Activated CD4-positive, alpha-beta T cell treated with anti-CD3 and anti-CD28 coated beads, Interleukin-2, amount 50 U/mL, for 16 hours (primary cell): Measurements from ENCODE around the gene SCAF11.

Source experiments
- DNase-seq: peaks from one replicate; pipeline ENCODE4 v3.0.0-alpha.2; 2020

SCAF11 gene

DNA sequence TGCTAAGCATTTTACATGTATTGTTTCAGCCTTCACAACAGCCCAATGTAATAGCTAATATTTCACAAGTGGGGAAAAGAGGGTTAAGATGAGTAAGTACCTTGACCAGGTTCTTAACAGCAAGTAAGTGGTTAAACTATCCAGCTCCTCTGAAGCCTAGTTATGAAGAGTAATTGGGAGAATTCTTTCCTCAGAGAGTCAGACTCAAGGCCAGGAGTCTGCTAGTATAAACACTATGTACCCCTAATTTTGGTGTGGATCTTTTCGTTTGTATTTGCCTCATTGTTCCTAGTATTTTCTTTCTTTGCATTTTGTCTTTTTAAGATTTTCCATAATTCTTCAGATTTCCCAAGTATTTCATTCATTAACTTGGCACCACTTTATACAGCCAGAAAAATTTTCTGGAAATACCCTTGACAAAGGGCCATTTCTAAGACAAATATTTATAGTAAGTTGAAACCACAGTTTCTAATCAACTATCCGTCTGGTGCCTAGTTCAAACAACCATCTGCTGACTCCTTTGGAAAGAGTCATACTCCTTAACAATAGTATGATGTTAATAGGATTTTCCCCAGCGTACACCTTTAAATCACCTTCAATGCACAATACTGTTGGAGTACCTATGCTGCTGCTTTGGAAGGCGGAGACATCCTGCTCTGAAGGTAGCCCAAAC lies 81.2 kb downstream of the SCAF11 start:
- no peak for DNase-seq

DNA sequence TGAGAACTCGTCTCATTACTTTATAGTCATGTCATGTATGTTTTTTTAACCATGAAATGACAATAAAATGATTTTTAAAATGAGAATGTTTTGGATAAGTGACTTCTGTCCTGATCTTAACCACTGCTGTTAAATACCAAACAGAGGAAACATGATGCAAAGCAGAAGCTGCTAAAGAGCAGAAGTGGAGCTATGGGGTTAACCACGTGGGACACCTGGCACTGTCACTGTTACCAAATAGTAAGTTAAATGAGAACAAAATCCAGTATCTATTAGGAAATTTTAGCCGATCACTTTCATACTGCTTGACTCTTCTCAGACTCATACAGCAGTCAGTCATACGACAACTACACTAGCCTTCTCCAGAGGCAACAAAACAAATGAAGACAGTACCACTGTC lies 82.4 kb downstream of the SCAF11 start:
- DNase-seq = no peak

GRCh38 chr12:45898094-45898493 lies 92.3 kb downstream of the SCAF11 start:
- no peak for DNase-seq

DNA sequence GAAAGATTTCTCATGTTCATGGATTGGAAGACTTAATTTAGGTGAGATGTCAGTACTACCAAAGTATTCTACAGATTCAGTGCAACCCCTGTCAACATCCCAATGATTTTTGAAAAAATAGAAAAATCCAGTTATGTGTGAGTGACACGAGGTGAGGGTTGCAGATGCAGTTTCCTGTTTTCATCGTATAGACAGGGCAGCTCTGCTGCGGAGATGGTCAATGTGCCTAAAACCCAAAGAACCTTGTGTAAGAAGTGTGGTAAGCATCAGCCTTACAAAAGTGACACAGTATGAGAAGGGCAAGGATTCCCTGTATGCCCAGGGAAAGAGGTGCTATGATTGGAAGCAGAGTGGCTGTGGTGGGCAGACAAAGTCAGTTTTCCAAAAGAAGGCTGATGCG lies 94.4 kb downstream of the SCAF11 start:
- DNase-seq = no peak

DNA sequence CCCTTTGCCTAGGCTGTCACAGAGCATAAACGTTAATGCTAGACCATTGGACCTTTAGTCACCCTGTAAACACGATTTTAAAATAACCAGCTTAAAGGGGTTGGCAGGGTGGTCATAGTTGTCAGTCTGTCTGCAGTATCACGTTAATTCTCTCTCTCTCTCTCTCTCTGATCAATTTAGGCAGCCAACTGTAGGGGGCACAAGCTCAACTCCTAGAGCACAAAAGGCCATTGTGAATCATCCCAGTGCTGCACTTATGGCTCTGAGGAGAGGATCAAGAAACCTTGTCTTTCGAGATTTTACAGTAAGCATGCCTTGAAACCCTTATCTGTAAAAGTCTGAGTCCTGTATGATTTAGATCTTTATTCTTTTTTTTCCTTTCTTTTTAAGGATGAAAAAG lies 97.1 kb downstream of the SCAF11 start:
- no peak for DNase-seq

- no peak for DNase-seq
These were observed 100.1 kb downstream of the SCAF11 start for GRCh38 chr12:45890276-45890675.

- DNase-seq = no peak
These were observed 102.8 kb downstream of the SCAF11 start for GRCh38 chr12:45887544-45887943.

- no peak for DNase-seq
These were observed 103.7 kb downstream of the SCAF11 start for GRCh38 chr12:45886685-45887084.

DNA sequence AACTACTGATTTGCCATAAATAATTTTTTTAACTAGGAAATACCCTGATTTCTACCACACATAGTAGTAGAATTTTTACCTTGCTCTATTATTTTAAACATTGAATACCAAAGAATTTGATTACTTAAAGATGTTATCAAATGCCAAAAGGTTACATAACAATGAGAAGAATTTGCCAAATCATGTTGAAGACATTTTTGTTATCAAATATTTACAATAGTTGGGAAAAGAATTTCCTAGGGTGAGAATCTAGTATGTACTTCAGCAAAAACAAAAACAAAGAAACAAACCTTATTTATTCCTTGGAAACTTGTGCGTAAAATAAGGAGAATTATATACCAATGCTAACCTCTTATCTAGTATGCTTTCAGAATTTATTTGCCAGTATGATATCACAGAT lies 107.2 kb downstream of the SCAF11 start:
- DNase-seq = no peak

GRCh38 chr12:45880533-45880932 lies 109.8 kb downstream of the SCAF11 start:
- DNase-seq = no peak

DNA sequence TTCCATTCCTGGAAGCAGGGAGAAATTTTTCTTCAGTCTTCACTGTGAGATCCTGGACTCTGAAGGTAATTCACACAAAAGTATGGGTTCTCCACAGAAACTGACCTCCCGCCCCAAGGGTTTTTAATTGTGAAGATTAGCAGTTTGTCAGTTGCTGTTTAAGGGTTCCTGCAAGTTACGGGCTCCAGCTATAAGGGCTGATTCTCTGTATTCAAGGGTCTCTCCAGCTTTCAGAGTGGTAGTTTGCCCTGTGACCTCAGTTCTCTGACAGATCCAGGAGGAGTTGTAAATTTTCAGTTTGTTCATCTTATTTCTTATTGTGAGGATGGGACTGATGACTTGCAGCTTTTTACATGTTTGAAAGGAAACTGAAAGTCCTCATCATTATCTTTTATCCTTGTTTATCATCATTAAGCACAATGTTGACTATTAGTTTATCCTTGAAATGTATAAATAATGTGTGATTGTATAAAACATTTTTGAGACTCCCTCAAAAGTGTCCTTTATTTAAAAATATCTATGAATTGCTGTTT lies 110.9 kb downstream of the SCAF11 start:
- no peak for DNase-seq

DNA sequence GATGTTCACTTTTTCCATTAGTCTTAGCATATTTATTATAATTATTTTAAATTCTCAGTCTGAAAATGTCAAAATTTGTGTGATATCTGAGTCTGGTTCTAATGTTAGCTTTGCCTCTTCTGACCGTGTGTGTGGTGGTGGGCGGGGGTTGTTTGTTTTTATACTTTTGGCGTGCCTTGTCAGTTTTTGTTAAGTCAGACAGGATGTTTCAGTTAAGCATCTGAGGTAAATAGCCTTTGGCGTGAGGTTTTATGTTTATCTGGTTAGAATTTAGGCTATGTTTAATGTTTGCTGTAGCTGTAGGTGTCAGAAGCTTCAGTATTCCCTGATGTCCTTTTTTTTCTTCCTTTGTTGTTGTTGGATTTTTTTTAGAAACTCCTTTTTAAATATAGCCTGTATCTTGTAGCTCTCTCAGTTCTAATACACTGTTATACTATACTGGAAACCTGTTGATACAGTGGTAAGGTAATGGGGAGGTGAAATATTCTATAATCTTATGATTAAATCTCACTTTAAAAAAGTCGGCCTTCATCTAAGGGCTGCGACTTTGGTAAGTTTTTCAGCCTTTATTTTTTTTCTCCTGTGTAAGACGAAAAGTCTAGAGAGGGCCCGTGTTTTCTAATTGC lies 111.6 kb downstream of the SCAF11 start:
- peak; percentile 34 for DNase-seq

DNA sequence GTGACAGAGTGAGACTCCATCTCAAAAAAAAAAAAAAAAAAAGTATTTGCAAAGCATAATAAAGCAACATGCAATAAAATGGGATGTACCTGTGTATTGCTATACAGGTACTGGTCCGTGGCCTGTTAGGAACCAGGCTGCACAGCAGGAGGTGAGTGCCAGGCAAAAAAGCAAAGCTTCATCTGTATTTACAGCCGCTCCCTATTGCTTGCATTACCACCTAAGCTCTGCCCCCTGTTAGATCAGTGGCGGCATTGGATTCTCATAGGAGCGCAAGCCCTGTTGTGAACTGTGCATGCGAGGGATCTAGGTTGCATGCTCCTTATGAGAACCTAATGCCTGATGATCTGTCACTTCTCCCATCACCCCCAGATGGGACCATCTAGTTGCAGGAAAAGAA lies 113.3 kb downstream of the SCAF11 start:
- no peak for DNase-seq

GRCh38 chr12:45872446-45872845 lies 117.9 kb downstream of the SCAF11 start:
- DNase-seq = no peak
